G401.6 (cell line): Measurements from ENCODE around the gene PRELP.
"Not testable (repeated sequence)": the region's sequence is repeated elsewhere in the genome, so short reads cannot be mapped to it uniquely, and the experiment has no call there.

ENCODE experiments used
- FAIRE-seq: peaks from 2 replicates; lab custom pipeline; 2012; peaks lifted over from hg19 to GRCh38; lab: Jason Lieb, UNC

PRELP gene

DNA sequence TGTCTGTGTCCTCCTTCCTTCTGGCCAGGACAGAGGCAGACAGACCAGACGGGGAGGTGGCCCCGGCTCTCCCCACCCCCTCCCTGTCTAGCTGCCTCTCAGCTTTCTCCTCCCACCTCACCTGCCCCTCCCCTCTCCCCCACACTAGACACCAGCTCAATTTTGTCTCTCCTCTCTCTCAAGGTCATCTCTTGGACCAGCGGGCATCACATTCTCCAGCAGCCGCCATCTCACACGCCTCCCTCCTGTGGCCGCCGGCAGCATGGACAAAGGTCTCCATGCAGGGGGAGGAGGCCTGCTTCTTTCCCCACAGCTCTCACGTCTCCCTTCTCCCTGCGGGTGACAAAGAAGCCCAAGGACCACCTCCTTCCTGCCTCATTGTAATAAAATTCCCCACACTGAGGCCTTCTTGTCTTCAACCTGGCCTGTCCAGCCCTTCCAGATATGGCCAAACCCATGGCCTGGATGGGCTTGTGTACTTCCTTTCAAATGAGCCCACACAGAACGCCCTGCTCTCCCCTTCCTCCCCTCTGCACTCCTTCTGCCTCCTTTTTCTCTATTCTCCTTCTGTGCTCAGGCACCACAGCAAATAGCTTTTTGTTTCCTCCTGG lies 33.0 kb downstream of the PRELP start:
- no peak for FAIRE-seq

GRCh38 chr1:203509135-203509534 lies 33.5 kb downstream of the PRELP start:
- FAIRE-seq = no peak

DNA sequence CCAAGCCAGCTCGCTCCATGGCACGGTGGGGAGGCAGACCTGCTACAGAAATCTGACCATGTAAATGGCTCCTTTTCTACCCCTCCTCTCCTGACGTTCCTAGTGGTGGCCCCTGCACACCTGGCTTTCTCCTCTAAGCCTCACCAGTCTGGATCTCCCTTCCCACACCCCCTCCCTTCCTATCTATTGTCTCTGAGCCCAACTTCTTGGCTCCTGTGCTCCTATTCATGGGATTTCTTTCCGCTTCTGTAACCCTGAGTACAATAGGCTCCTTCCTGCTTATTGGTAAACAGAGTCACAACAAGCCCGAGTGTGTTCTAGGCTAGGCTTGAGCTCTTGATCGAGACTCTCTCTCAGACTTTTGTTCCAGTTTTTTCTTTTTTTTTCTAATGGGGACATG lies 35.9 kb downstream of the PRELP start:
- FAIRE-seq = no peak

DNA sequence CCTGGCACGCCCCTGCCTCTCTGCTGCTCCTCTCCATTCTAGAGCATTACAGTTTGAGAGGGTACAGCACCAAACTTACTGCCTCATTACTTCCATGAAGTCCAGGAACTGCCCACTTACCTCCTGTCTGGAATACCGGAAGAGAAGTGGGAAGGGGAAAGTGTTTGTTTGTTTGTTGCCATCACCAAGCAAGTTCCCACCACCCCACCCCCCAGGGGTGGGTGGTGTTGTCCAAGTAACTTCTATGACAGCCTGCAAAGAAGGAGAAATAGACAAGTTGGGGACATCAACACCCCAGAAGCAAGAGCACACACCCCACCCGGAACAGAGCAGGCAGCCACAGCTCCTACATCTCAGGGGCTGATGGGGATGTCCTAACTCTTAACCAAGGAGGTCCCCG lies 36.3 kb downstream of the PRELP start:
- FAIRE-seq = no peak

DNA sequence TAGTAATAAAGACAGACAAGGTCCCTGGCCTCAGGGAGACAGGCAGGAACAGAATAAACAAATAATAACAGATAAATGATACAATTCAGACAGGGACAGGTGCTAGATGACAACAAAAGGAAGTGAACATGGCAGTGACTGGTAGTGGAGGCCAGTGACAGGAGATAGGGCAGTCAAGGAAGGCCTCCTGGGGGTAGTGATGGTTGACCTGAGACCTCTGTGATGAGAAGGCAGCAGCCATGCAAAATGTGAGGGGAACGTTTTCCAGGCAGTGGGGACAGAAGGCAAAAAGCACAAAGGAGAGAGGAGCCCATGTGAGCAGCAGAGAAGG lies 36.9 kb downstream of the PRELP start:
- no peak for FAIRE-seq

DNA sequence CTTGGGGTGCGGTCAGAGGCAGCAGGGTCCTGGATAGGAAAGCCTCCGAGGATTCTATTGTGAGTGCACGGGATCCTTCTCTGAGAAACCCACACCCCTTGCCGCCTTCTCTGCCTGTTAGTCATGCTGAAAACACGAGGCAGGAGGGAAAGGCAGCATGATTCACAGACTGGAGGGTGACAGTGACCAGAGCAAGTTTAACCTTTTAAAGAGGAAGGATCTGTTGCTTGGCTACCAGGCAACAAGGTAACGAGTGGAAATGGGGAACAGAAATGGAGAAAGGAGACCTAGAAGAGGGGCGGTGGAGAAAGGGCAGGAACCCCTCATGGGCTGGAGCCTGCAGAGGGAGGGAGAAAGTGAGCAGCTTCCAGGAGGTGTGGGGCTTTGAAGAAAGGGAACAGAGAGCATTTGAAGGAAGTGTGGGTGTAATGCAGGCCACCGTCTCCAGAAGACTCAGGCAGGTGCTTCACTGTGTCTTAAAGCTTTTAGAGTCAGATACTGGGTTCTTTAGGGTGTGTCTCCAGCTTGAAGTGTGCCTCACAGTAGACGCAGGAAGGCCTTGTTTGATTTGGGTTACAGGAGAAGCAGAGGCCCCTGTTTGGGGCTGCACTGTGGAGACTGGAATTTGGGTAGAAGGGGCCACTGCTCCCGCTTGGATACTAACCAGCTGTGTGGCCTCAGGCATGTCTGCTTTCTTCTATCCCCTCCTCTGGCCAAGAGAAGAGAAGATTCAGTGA lies 37.4 kb downstream of the PRELP start:
- FAIRE-seq = no peak

DNA sequence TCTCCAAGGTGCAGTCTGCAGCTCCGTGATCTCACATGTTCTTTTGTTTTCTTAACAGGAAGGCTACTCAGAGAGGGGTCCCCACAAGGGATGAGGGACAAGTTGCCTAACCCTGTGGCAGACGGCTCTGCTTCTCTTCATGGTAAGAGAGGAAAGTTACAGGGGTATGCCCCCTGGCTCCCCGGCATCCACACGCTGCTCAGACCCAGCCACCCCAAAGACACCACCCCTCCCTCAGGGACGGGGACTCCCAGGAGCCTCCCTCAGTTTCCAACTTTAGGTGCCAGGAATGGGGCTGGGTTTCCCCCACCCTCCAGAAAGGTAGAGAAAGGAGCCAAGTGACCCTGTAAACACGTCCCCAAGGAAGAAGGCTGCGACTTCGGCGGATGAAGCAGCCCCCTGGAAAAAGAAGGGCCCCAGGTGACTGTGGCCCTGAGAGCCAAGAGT lies 38.0 kb downstream of the PRELP start:
- no peak for FAIRE-seq

- FAIRE-seq = no peak
These were observed 40.6 kb downstream of the PRELP start for GRCh38 chr1:203516184-203516583.

DNA sequence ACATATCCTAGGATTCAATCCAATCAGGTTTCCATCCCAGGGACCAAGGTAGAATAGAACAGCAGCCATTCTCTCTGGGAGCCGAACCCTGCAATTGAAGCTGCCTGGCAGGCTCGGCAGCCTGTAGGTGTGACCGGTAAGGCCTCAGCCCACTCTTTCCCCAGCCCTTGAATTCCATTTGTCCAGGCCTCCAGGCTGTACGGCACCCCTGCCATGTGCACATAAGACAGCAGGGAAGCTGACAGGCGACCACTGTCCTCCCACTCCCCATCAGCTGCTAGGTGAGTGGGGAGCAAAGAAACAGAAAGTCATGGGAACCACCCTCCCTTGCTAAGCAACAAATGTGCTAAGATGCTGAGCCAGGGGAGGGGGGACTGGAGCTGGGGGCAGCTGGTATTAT lies 41.3 kb downstream of the PRELP start:
- no peak for FAIRE-seq

DNA sequence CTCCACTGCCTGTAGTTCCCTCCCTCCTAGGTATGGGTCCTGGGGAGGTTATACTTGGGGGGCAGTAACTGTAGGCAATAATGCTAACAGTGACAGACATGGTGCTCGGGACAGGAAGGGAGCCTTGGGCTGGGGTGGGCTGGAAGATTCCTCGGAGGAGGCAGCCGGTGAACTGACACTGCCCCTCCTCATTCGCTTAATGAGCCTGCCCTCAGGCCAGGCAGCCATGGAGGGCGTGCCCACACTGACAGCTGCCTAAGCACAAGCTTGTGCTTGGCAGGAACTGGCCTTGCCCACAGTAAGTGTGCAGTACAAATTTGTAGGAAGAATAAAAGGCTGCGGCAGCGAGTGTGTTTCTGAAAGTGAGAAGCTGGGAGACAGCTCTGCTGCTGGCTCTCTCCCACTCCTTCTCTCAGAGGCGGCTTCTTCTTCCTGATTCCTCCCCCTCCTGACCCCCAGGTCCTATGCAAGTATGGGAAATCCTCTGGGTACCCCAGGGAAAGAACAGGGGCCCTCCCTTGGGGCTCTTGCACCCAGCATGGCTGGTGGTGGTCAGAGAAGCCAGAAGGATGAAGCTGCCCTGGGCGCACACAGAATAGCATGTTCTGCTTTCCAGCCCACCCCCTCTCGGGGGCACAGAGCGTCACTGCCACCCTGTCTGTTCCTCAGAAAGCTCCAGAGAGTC lies 42.0 kb downstream of the PRELP start:
- FAIRE-seq = no peak

- FAIRE-seq = not testable (repeated sequence)
These were observed 42.5 kb downstream of the PRELP start for GRCh38 chr1:203518139-203518538.

DNA sequence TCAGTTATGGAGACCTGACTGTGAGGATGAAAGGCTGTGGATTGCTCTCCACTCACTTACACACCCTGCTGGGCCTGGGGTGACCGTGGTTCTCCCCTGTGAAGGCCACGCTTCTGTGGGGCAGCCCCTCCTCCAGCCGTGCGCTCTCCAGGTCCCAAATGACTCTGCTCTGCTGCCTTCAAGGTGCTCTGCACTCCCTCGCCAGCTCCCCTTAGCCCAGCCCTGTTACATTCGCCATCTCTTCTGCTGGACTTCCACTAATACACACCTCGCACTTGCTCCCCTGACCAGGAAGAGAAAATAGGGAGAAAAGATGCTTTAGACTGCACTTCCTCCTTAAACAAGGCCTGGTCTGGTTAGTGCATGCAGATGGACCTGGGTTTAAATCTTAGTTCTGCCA lies 42.9 kb downstream of the PRELP start:
- no peak for FAIRE-seq

DNA sequence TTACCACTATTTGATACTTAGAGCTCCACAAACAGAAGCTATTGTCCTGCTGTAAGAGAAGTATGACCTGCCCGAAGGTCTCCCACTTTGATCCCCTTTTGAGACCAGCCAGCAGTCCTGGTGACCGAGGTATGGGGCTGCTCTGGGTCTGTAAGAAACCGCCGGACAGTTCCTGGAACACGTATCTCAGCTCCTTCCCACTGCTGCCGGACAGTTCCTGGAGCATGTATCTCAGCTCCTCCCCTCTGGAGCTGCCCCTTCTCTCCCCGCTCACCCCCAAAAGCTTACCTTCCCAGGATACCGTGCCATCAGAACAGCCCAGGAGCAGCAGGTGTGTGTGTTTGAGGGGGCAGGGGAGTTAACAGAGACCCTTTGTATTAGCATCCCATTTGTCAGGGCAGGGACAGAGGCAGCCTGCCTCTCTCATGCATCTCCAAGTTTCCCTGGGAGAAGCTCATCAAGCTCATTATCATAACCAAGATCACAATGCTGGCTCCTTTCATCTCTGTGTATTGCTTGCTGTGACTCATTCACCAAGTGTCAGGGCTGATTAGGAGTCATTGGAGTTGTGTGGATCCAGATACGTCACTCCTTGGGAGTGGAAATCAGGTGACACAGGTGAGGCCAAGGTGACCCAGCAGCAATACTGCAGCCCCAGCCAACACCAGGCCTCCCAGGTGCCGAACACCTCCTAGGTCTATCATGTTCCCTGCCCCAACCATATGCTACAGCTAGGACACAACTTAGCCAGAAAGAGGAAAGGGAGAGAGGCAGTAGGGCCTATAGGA lies 43.6 kb downstream of the PRELP start:
- FAIRE-seq = no peak

DNA sequence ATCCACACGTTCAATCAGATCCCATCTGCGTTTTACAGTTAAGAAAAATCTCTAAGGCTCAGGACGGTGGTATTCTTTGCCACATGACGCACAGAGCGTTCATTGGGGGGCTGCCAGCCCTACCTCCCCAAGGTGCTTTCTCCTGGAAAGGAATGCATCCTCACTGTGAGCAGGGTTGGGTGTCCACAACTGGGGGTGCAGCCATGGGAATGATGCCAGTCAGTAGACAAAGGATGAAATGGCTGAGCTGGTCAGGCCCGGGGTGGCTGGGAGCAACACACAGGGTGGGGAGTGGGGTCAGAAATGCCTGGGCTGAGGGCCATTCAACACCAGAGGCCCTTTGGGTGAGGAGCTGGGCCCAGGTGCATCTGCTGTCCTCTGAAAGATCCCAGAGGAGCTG lies 44.3 kb downstream of the PRELP start:
- no peak for FAIRE-seq

DNA sequence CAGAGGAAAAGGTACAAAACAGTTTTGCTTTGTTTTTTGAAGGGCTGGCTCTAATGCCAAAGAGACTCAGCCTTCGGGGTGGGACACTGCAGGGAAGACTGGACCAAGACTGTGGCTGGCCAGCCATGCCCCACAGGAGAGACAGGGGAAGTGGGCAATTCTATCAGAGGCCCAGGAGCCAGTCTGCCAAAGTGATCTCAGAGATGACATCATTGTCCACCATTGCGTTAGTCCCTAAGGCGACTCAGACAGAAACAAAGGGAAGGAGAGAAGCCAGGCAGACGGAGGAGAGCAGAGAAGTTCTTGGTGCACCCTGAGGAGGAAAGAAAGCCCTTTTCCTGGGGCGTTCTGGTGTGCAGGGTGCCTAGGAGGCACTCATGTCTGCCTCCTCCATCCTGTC lies 44.7 kb downstream of the PRELP start:
- no peak for FAIRE-seq

- FAIRE-seq = no peak
These were observed 45.6 kb downstream of the PRELP start for GRCh38 chr1:203521074-203521794.

DNA sequence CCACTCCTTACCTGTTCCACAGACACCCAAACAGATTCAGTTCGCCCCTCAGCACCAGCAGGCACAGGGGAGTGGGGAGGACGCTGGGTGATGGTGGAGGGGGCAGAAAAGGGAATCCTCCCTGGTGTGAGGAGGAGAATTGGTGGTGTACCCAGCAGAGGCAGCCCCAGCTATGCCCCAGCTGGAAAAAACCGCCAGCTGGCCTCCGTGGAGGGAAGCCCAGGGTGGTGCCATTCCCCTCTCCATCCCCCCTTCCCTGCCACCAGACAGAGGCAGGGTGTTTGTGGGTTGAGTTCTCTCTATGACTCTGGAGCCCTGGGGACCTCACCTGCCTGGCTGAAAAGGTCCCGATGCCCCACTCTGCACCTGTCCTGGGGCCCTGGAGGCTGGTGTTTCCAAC lies 46.2 kb downstream of the PRELP start:
- no peak for FAIRE-seq

DNA sequence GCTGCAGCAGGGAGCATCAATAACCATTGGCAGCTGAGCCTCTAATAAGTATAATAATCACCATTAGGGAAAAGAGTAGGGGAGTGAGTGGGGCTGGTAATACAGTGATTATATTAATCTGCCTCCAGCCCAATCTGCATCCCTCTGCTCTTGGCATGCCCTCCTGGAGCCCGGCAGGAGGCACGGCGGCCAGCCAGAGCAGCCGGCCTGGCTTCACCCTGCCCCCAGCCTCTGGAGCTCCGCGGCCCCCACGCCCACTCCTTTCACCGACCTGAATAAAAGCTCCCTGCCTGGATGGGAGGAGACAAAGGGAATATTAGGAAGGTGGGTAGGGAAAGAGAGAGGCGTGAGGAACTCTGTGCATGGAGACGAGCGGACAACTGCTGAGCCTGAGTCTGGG lies 46.6 kb downstream of the PRELP start:
- no peak for FAIRE-seq

- FAIRE-seq = no peak
These were observed 48.1 kb downstream of the PRELP start for GRCh38 chr1:203523667-203524066.

- no peak for FAIRE-seq
These were observed 48.5 kb downstream of the PRELP start for GRCh38 chr1:203524152-203524551.

DNA sequence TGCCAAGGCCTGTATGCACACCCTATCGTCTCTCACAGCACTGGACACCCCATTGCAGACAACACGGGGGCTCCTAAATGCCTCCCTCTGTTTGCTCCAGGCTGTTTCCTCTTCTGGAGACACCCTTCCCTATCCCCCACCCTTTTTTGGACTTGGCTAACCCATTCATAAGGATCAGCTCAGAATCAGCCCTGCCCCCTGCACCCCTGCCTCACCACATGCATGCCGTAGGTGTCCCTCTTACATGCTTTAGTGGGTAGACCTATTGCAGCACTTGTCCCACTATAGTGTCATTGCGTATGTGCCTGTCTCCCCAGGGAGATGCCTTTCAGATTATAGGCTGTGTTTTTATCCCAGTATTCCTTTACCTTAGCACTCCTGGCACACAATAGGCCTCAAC lies 49.2 kb downstream of the PRELP start:
- FAIRE-seq = no peak

- FAIRE-seq = no peak
These were observed 50.1 kb downstream of the PRELP start for GRCh38 chr1:203525685-203526084.
